GM23248 (cell line): ENCODE results near the gene RWDD1.

ENCODE experiments used
- EZH2 ChIP-seq: fragments of 200-600 bp; sonication (generic); IDR thresholded peaks from 2 replicates; pipeline ENCODE4 v1.6.1; 2018; ENCODE audit warnings: antibody characterized with exemption, mild to moderate bottlenecking; ENCODE audit not compliant: insufficient read depth, poor library complexity, severe bottlenecking
- EZH2phosphoT487 ChIP-seq: fragments of 200-600 bp; sonication (generic); IDR thresholded peaks from 2 replicates; pipeline ENCODE4 v1.6.1; 2018; ENCODE audit warnings: antibody characterized with exemption, moderate library complexity, mild to moderate bottlenecking, low read depth; ENCODE audit not compliant: insufficient read depth

GRCh38 chr6:116629563-116629981 is 58.3 kb downstream of the RWDD1 start:
- TF ChIP-seq EZH2 (no peak), EZH2phosphoT487 (no peak)
